ENCODE measurements around the gene NUDT3.

DNA sequence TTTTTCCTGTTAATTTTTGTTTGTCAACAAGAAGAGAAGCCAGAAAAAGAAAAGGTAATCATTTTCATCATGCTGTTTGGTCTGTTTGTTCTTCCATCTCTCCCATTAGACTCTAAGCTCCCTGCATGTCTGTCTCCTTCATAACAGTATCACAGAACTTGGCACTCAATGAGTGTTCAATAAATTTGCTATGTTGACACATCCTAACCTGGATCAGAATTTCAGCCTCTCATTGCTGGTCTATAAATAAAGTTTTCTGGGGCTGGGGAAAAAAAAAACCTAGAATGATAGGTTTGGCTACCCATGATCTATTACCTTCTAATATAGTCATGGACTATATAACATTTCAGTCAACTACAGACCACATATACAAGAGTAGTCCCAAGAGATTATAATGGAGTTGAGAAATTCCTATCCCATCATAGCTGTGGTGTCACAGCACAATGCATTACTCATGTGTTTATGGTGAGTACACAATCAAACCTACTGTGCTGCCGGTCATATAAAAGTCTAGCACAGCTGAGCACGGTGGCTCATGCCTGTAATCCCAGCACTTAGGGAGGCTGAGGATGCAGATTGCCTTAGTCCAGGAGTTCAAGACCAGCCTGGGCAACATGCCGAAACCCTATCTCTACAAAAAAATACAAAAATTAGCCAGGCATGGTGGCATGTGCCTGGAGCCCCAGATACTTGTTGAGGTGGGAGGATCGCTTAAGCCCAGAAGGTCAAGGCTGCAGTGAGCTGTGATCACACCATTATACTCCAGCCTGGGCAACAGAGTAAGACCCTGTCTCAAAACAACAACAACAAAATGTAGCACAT is 5.9 kb downstream of the NUDT3 start:
- TF ChIP-seq, protein P1, sequence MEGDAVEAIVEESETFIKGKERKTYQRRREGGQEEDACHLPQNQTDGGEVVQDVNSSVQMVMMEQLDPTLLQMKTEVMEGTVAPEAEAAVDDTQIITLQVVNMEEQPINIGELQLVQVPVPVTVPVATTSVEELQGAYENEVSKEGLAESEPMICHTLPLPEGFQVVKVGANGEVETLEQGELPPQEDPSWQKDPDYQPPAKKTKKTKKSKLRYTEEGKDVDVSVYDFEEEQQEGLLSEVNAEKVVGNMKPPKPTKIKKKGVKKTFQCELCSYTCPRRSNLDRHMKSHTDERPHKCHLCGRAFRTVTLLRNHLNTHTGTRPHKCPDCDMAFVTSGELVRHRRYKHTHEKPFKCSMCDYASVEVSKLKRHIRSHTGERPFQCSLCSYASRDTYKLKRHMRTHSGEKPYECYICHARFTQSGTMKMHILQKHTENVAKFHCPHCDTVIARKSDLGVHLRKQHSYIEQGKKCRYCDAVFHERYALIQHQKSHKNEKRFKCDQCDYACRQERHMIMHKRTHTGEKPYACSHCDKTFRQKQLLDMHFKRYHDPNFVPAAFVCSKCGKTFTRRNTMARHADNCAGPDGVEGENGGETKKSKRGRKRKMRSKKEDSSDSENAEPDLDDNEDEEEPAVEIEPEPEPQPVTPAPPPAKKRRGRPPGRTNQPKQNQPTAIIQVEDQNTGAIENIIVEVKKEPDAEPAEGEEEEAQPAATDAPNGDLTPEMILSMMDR (IDR thresholded peaks at IDR 0.05) = no peak
- TF ChIP-seq POLR2A (IDR thresholded peaks at IDR 0.05) = no peak
